Pancreas (tissue), 10 donors: Measurements from ENCODE around the gene SRGAP2C. TPM values are rescaled to one million over a fixed set of nuclear protein-coding genes. Genes with fewer than 3 reads are reported as not detected.
A peak's percentile ranks its signal among the peaks of the same experiment; 100 is the strongest.
"Not testable (repeated sequence)": the region's sequence is repeated elsewhere in the genome, so short reads cannot be mapped to it uniquely, and the experiment has no call there.

Source experiments
- ATAC-seq, 4 donors: fragments of 200-7000 bp; cut with Tn5 transposase; one replicate each; pipeline versions ENCODE4 v1.8.0 to v1.9.1; 2020; ENCODE audit warnings: mild to moderate bottlenecking in 4 of 4, moderate library complexity in 4 of 4
- DNase-seq, 6 donors: peaks; one replicate each; pipeline ENCODE4 v3.0.0-alpha.2; 2020
- FAIRE-seq: peaks from 2 replicates; lab custom pipeline; 2012; peaks lifted over from hg19 to GRCh38; lab: Jason Lieb, UNC
- H3K27ac ChIP-seq, 4 donors: fragments of 200-600 bp; sonication (generic); 1 replicate in 3 of 4; 2 replicates in 1 of 4; pipeline versions ENCODE4 v1.5.0 to v1.8.0; 2020
- H3K27me3 ChIP-seq, 4 donors: fragments of 200-600 bp; one replicate each; pipeline ENCODE4 v1.8.0; 2021
- H3K36me3 ChIP-seq, 3 donors: fragments of 200-600 bp; sonication (generic) in 1 of 3; one replicate each; pipeline versions ENCODE4 v1.5.0 to v1.8.0; 2020 to 2021
- H3K4me1 ChIP-seq, 3 donors: fragments of 200-600 bp; one replicate each; pipeline ENCODE4 v1.8.0; 2021
- H3K4me3 ChIP-seq, 4 donors: fragments of 200-600 bp; sonication (generic) in 2 of 4; one replicate each; pipeline versions ENCODE4 v1.5.0 to v1.8.0; 2020 to 2021
- H3K9me3 ChIP-seq, 4 donors: fragments of 200-600 bp; one replicate each; pipeline ENCODE4 v1.8.0; 2021
- WGBS, 2 donors: extraction: QIAGEN DNeasy Blood & Tissue Kit; methylation state at CpG; one replicate each; pipeline ENCODE4 v1.1.7; 2013; 5-methylcytosine and 5-hydroxymethylcytosine counted together
- intact Hi-C, 3 donors: fragments of 100-400 bp; cut with DNase I; formaldehyde crosslinking; loops; one replicate each; pipeline versions ENCODE4 v1.11.1 to v1.14.2; 2022
- polyA plus RNA-seq, 2 donors: library from polyadenylated mRNA; stranded (reverse); fragments of 200-250 nt; gene quantifications; one replicate each; pipeline ENCODE4 v1.2.3, GENCODE V29; 2013
- total RNA-seq, 6 donors: library from RNA; stranded (reverse); fragmentation: NEBNext Ultra II Directional in 4 of 6; extraction: Animal tissue kit (Norgen Biotek cat#: 25700) in 4 of 6; gene quantifications; one replicate each; pipeline versions ENCODE4 v1.2.1 to v1.2.4, GENCODE V29; 2021 to 2023
- donor health status: healthy with polysubstance abuse.
- donor health status: DM: no; HTN: no; CAD: no; lungs with moderate emphysema.
- donor health status: DM: no; HTN: no; CAD: no.
- donor health status: control.
- donor health status: control.
- donor health status: Bipolar disorder and iron deficiency.
- donor health status: DM: yes; HTN: yes; CAD: no.
- donor health status: DM: no; HTN: no; CAD: no.
- donor health status: DM: no; HTN: no; CAD: no.
- donor health status: DM: yes; HTN: yes; CAD: no.

Gene SRGAP2C
- total and polyA plus RNA-seq, 8 donors = 2.2 to 12.4 (median 4.8) TPM

- H3K27me3 ChIP-seq, H3K4me3 ChIP-seq, H3K36me3 ChIP-seq, intact Hi-C loops, H3K27ac ChIP-seq, DNase-seq, FAIRE-seq, H3K9me3 ChIP-seq, ATAC-seq, H3K4me1 ChIP-seq: not testable (repeated sequence)
- 76 to 89% methylated on average over 3 of the region's 6 CpGs for WGBS, 2 donors
Measured at GRCh38 chr1:121161199-121161901, 23.4 kb upstream of the SRGAP2C start.

DNA sequence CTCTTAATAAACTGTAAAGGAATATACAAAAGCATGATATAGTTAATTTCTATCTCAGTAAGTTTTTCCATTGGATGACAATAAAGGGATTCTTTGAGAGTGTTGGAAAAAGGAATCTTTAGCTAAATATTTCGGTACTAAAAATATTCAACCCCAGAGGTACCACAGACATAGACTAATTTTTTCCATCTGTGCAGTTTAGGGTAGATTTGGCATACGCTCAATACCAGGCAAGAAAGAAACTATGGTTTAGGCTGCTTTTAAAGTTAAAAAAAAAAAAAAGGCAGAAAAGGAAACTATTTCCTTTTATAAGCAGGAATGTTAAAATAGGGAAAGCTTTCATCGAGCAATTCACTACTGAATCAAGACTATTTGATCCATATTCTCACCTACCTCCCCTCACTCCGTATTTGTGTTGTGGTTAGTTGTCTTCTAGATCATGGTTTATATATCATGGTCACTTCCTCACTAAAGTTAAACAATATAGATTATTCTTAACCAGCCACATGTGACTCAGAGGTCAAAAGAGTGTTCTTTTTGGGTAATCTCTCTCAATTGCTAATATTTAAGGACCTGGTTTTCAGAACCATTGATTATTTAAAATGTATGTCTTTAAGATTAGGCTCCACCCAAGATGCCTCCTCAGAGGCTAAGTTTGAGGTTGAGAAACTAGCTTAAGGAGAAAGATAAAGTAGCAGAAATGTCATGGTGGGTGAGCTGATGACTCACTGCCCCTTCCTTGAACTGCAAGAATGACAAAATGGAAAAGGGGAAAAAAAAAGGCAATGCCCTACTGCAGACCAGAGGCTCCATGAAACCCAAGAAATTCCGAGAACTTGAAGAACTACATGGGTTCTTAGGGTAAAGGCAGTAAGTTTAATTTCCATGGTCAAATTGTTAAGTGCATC is 20.7 kb upstream of the SRGAP2C start:
- 81 to 92% methylated on average over 3 to 4 of the region's 5 CpGs for WGBS, 2 donors
- H3K36me3 ChIP-seq, DNase-seq, H3K27ac ChIP-seq, FAIRE-seq, ATAC-seq, intact Hi-C loops, H3K9me3 ChIP-seq, H3K4me3 ChIP-seq, H3K27me3 ChIP-seq, H3K4me1 ChIP-seq: not testable (repeated sequence)

- H3K27me3 ChIP-seq, DNase-seq, H3K4me1 ChIP-seq, ATAC-seq, H3K4me3 ChIP-seq, H3K36me3 ChIP-seq, H3K9me3 ChIP-seq, intact Hi-C loops, H3K27ac ChIP-seq, FAIRE-seq: not testable (repeated sequence)
Measured at GRCh38 chr1:121165296-121165695, 19.5 kb upstream of the SRGAP2C start.

- ATAC-seq, intact Hi-C loops, H3K27ac ChIP-seq: not testable (repeated sequence)
Measured at GRCh38 chr1:121167225-121167738, 17.5 kb upstream of the SRGAP2C start.

DNA sequence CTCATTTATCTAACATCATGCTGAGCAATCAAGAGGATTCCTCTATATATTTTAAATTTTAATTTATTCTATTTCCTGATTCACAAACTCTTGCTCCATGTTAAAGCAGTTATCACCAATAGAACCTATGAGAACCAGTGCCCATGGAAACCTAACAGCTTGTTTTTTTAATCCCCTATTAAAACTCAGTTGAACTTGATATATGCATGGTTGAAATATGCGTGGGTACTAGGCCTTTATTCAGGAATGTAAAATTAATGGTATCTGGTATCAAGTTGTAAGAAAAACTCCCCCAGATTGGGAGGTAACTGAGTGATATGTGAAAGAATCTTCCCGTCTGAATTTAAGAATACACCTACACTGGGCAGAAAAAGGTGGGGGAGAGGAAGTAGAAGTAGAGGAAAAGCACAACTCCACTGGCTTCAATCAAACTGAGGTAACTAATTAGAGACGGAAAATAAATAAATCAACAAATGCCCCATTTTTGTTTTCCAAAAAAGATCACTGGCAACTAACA is 16.6 kb upstream of the SRGAP2C start:
- 98 to 100% methylated on average over 2 of the region's 3 CpGs for WGBS, 2 donors

More at GRCh38 chr1:121167225-121167738, 17.5 kb upstream of the SRGAP2C start:
- H3K36me3 ChIP-seq, H3K4me1 ChIP-seq, FAIRE-seq, H3K27me3 ChIP-seq, H3K9me3 ChIP-seq, DNase-seq, H3K4me3 ChIP-seq: not testable (repeated sequence)
- WGBS, 2 donors = 54 to 56% methylated on average over 2 of the region's 2 CpGs

GRCh38 chr1:121176649-121177048 is 8.1 kb upstream of the SRGAP2C start:
- H3K27ac ChIP-seq, DNase-seq, FAIRE-seq, intact Hi-C loops, H3K4me1 ChIP-seq, H3K4me3 ChIP-seq, H3K36me3 ChIP-seq, H3K9me3 ChIP-seq, H3K27me3 ChIP-seq, ATAC-seq: not testable (repeated sequence)
- 91 to 95% methylated on average over 2 of the region's 2 CpGs for WGBS, 2 donors

More for the DNA sequence above, 16.6 kb upstream of the SRGAP2C start:
- DNase-seq, H3K9me3 ChIP-seq, H3K4me3 ChIP-seq, H3K27me3 ChIP-seq, intact Hi-C loops, H3K27ac ChIP-seq, H3K4me1 ChIP-seq, FAIRE-seq, ATAC-seq, H3K36me3 ChIP-seq: not testable (repeated sequence)

GRCh38 chr1:121178197-121178596 is 6.6 kb upstream of the SRGAP2C start:
- H3K27me3 ChIP-seq, intact Hi-C loops, H3K4me1 ChIP-seq, H3K36me3 ChIP-seq, FAIRE-seq, DNase-seq, H3K9me3 ChIP-seq, H3K4me3 ChIP-seq, H3K27ac ChIP-seq, ATAC-seq: not testable (repeated sequence)

DNA sequence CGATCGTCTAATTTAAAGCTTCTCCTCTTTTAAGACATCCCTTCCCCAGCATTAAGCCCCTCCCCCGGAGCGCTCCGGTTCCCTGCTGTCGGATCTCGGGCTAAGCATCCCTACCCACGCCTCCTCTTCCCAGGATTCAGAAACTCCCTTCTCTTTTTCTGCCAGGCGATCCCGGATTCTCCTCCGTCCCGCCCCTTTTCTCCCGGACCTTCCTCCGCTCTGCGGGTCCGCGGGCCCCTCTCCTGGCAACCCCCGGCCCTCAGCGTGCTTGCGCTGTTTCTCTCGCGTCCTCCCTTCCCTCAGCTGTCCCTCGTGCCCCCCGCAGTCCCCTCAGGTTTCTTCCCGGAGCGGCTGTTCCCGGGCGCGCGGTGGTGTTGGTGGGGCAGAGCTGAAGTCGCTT is 908 bp upstream of the SRGAP2C start:
- H3K27me3 ChIP-seq, ATAC-seq, intact Hi-C loops, H3K27ac ChIP-seq, H3K36me3 ChIP-seq, H3K9me3 ChIP-seq, H3K4me1 ChIP-seq, FAIRE-seq: not testable (repeated sequence)
- WGBS, 2 donors = 1 to 2% methylated on average over 10 to 15 of the region's 31 CpGs
- H3K4me3 ChIP-seq = peak overlapping the region in 1 of 4 donors; percentile 36
- DNase-seq = peak in 3 of 6 donors; percentile 8 to 33 (median 27)

DNA sequence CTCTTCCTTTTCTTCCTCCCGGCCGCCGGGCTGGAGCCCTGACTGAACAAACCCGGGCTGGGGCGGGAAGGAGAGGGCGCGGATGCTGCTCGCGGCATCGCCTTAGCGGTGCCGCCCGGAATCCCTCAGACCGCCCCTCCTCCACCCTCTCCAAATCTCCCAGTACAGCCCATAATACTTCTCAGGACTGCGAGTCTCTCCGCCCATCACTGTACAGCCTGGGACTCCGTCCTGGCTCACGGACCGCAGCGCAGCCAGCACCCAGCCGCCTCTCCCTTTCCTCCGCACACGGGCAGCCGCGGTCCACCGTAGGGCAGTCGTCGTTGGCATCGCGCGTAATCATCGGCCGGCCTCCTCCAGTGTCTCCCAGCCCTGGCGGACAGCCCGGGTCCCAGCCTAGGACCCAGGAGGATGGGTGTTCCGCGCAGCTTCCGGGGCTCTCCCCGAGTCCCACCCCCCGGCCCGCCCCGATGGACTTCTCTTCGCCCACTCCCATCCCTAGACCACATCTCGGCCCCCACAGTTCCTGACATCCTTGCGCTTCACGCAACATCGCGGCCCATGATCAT is 449 bp downstream of the SRGAP2C start:
- H3K36me3 ChIP-seq, H3K27me3 ChIP-seq, H3K9me3 ChIP-seq, intact Hi-C loops, FAIRE-seq, H3K4me1 ChIP-seq: not testable (repeated sequence)
- peak overlapping the region in 1 of 4 donors; percentile 36 for H3K27ac ChIP-seq
- DNase-seq (peak in 2 of 6 donors; percentile 8 to 37), ATAC-seq (peak; percentile 11 to 29 (median 12))
- H3K4me3 ChIP-seq = peak overlapping the region in 3 of 4 donors; percentile 12 to 33 (median 24)
- WGBS, 2 donors = no CpG with 5 or more reads among the region's 48 CpGs

- H3K9me3 ChIP-seq, H3K27ac ChIP-seq, H3K27me3 ChIP-seq, H3K36me3 ChIP-seq, FAIRE-seq, ATAC-seq, H3K4me3 ChIP-seq, intact Hi-C loops, H3K4me1 ChIP-seq, DNase-seq: not testable (repeated sequence)
- 0% methylated on average over 5 of the region's 20 CpGs; no CpG with 5 or more reads in 1 of the 2 donors for WGBS, 2 donors
Measured at GRCh38 chr1:121186191-121186590, 1.4 kb downstream of the SRGAP2C start.

- H3K27me3 ChIP-seq, H3K4me1 ChIP-seq, H3K27ac ChIP-seq, ATAC-seq, H3K9me3 ChIP-seq, H3K4me3 ChIP-seq, FAIRE-seq, DNase-seq, intact Hi-C loops, H3K36me3 ChIP-seq: not testable (repeated sequence)
- 90 to 95% methylated on average over 4 of the region's 5 CpGs for WGBS, 2 donors
Measured at GRCh38 chr1:121187914-121188313, 3.1 kb downstream of the SRGAP2C start.
